ENCODE results near the gene DTX4.

- TF ChIP-seq CTCF (IDR thresholded peaks at IDR 0.05) = no peak
- TF ChIP-seq POLR2A (IDR thresholded peaks at IDR 0.05; ENCODE audit: low read depth) = no peak
These were observed 82.4 kb downstream of the DTX4 start for GRCh38 chr11:59254286-59254685.

Measured in esophagus muscularis mucosa (tissue), 3 donors.